Measurements from ENCODE around the gene SHC3.

GRCh38 chr9:89185980-89186379 lies 7.4 kb upstream of the SHC3 start:
- TF ChIP-seq EP300 (conservative IDR thresholded peaks at IDR 0.05; ENCODE audit: poor library complexity, severe bottlenecking), result no peak
- TF ChIP-seq CTCF (IDR thresholded peaks at IDR 0.05; ENCODE audit: poor library complexity, severe bottlenecking), result no peak
- TF ChIP-seq MXI1 (conservative IDR thresholded peaks at IDR 0.05; ENCODE audit: poor library complexity, severe bottlenecking), result no peak
- no peak for TF ChIP-seq EZH2 (IDR thresholded peaks at IDR 0.05; ENCODE audit: borderline replicate concordance, insufficient read depth, low read length, poor library complexity, severe bottlenecking)
- TF ChIP-seq TAF1 (IDR thresholded peaks at IDR 0.05; ENCODE audit: low read depth), result no peak
- TF ChIP-seq POLR2AphosphoS5 (IDR thresholded peaks at IDR 0.05), result no peak
- TF ChIP-seq RAD21 (conservative IDR thresholded peaks at IDR 0.05), result no peak

All from neural cell (in vitro differentiated cells).